CD4-positive, alpha-beta T cell treated with Interleukin-10 for 1 hour (primary cell): ENCODE measurements around the gene TMEM203.

Experiments used
- DNase-seq: peaks from one replicate; pipeline ENCODE4 v3.0.0-alpha.2; 2020

Gene TMEM203

GRCh38 chr9:137228968-137229896 lies 23.8 kb upstream of the TMEM203 start:
- DNase-seq = no peak

GRCh38 chr9:137228506-137228967 lies 23.1 kb upstream of the TMEM203 start:
- DNase-seq = no peak

GRCh38 chr9:137227853-137228505 lies 22.5 kb upstream of the TMEM203 start:
- DNase-seq = no peak

GRCh38 chr9:137227054-137227852 lies 21.8 kb upstream of the TMEM203 start, which contains the start of gene RNF224:
TSS of gene RNF224 (plus strand) at chr9:137227502. CDS start at chr9:137228336, 834 bp downstream.
- DNase-seq = peak; percentile 87

GRCh38 chr9:137226338-137227053 lies 21.0 kb upstream of the TMEM203 start:
- DNase-seq = no peak

GRCh38 chr9:137225699-137226331 lies 20.4 kb upstream of the TMEM203 start:
- no peak for DNase-seq

- DNase-seq = no peak
Measured at GRCh38 chr9:137224830-137225694, 19.6 kb upstream of the TMEM203 start, which contains the start of gene CYSRT1. TSS of gene CYSRT1 (plus strand) at chr9:137225174. CDS start at chr9:137225622, 448 bp downstream.

GRCh38 chr9:137223078-137223970 lies 17.9 kb upstream of the TMEM203 start:
- peak; percentile 99 for DNase-seq

GRCh38 chr9:137222190-137223077 lies 17.0 kb upstream of the TMEM203 start, which contains the start of gene RNF208:
TSS of gene RNF208 (minus strand) at chr9:137222240. CDS start at chr9:137221212, 1,028 bp downstream.
- no peak for DNase-seq

- peak; percentile 32 for DNase-seq
Measured at GRCh38 chr9:137221506-137222111, 16.2 kb upstream of the TMEM203 start.

GRCh38 chr9:137221095-137221505 lies 15.7 kb upstream of the TMEM203 start:
- DNase-seq = no peak

- DNase-seq = no peak
Measured at GRCh38 chr9:137220317-137221094, 15.1 kb upstream of the TMEM203 start.

GRCh38 chr9:137219757-137220316 lies 14.4 kb upstream of the TMEM203 start:
- DNase-seq = no peak

- no peak for DNase-seq
Measured at GRCh38 chr9:137218754-137219271, 13.4 kb upstream of the TMEM203 start.

- no peak for DNase-seq
Measured at GRCh38 chr9:137218212-137218753, 12.8 kb upstream of the TMEM203 start.
